Trophoblast cell (in vitro differentiated cells and primary cell): ENCODE results near the gene GPRC5D. TPM values are rescaled to one million over a fixed set of nuclear protein-coding genes. Genes with fewer than 3 reads are reported as not detected.

Source experiments
- DNase-seq, 2 donors: peaks; one replicate each; pipeline ENCODE4 v3.0.0-alpha.2; 2016
- H2AFZ ChIP-seq: 2 replicates; pipeline ENCODE4 v1.6.1; 2013; ENCODE audit warnings: low read length, moderate library complexity, mild to moderate bottlenecking; ENCODE audit not compliant: insufficient read depth, poor library complexity
- H2AK5ac ChIP-seq: 2 replicates; pipeline ENCODE4 v1.6.1; 2013; ENCODE audit warnings: mild to moderate bottlenecking, low read length
- H2BK120ac ChIP-seq: 2 replicates; pipeline ENCODE4 v1.6.1; 2013; ENCODE audit warnings: low read length, mild to moderate bottlenecking, moderate library complexity; ENCODE audit not compliant: insufficient read depth, poor library complexity
- H2BK12ac ChIP-seq: 2 replicates; pipeline ENCODE4 v1.6.1; 2013; ENCODE audit warnings: mild to moderate bottlenecking, low read length, moderate library complexity
- H2BK5ac ChIP-seq: 2 replicates; pipeline ENCODE4 v1.6.1; 2013; ENCODE audit warnings: low read length, low read depth, moderate library complexity, mild to moderate bottlenecking; ENCODE audit not compliant: poor library complexity
- H3K14ac ChIP-seq: 2 replicates; pipeline ENCODE4 v1.6.1; 2013; ENCODE audit warnings: mild to moderate bottlenecking, low read length
- H3K18ac ChIP-seq: 2 replicates; pipeline ENCODE4 v1.6.1; 2013; ENCODE audit warnings: mild to moderate bottlenecking, low read length
- H3K23ac ChIP-seq: 2 replicates; pipeline ENCODE4 v1.6.1; 2013; ENCODE audit warnings: low read length
- H3K27ac ChIP-seq: 2 replicates; pipeline ENCODE4 v1.5.1; 2013; ENCODE audit warnings: low read depth, mild to moderate bottlenecking, inconsistent platforms, low read length, moderate library complexity
- H3K27me3 ChIP-seq: 2 replicates; pipeline ENCODE4 v1.6.1; 2013; ENCODE audit warnings: inconsistent platforms, mild to moderate bottlenecking, low read length, moderate library complexity; ENCODE audit not compliant: insufficient read depth
- H3K36me3 ChIP-seq, 2 experiments: 1 replicate in 1 of 2; 2 replicates in 1 of 2; pipeline ENCODE4 v1.6.1; 2013; ENCODE audit warnings: low read length in 2 of 2, mild to moderate bottlenecking in 2 of 2, moderate library complexity in 1 of 2; ENCODE audit not compliant: insufficient read depth in 2 of 2, control insufficient read depth in 1 of 2
- H3K4ac ChIP-seq: 2 replicates; pipeline ENCODE4 v1.6.1; 2013; ENCODE audit warnings: low read depth, mild to moderate bottlenecking, low read length, moderate library complexity
- H3K4me1 ChIP-seq, 2 experiments: 1 replicate in 1 of 2; 2 replicates in 1 of 2; pipeline ENCODE4 v1.6.1; 2013; ENCODE audit warnings: low read length in 2 of 2, mild to moderate bottlenecking in 2 of 2, moderate library complexity in 1 of 2; ENCODE audit not compliant: insufficient read depth in 2 of 2, control insufficient read depth in 1 of 2
- H3K4me2 ChIP-seq: 2 replicates; pipeline ENCODE4 v1.6.1; 2013; ENCODE audit warnings: inconsistent platforms, mild to moderate bottlenecking, low read length, moderate library complexity
- H3K4me3 ChIP-seq: 2 replicates; pipeline ENCODE4 v1.5.1; 2013; ENCODE audit warnings: mild to moderate bottlenecking, low read depth, low read length, inconsistent platforms
- H3K79me1 ChIP-seq: one replicate; pipeline ENCODE4 v1.6.1; 2013; ENCODE audit warnings: low read length
- H3K79me2 ChIP-seq: 2 replicates; pipeline ENCODE4 v1.6.1; 2013; ENCODE audit warnings: low read length, mild to moderate bottlenecking; ENCODE audit not compliant: control insufficient read depth, insufficient read depth, poor library complexity
- H3K9ac ChIP-seq: 2 replicates; pipeline ENCODE4 v1.6.1; 2013; ENCODE audit warnings: mild to moderate bottlenecking, low read length
- H3K9me3 ChIP-seq: 2 replicates; pipeline ENCODE4 v1.6.1; 2013; ENCODE audit warnings: low read depth, mild to moderate bottlenecking, control low read depth, inconsistent platforms, low read length; ENCODE audit not compliant: insufficient read depth
- H4K12ac ChIP-seq: 2 replicates; pipeline ENCODE4 v1.6.1; 2013; ENCODE audit warnings: low read depth, mild to moderate bottlenecking, low read length, moderate library complexity
- H4K8ac ChIP-seq: 2 replicates; pipeline ENCODE4 v1.6.1; 2013; ENCODE audit warnings: low read depth, mild to moderate bottlenecking, low read length, moderate library complexity
- H4K91ac ChIP-seq: one replicate; pipeline ENCODE4 v1.6.1; 2013; ENCODE audit warnings: low read depth, mild to moderate bottlenecking, low read length, moderate library complexity
- WGBS: extraction: QIAGEN DNeasy Blood & Tissue Kit; methylation state at CpG from one replicate; pipeline ENCODE4 v1.1.7; 2013; ENCODE audit warnings: missing lambda C conversion rate; ENCODE audit not compliant: insufficient read length, insufficient coverage; ENCODE audit errors: extremely low coverage; 5-methylcytosine and 5-hydroxymethylcytosine counted together
- polyA plus RNA-seq: library from polyadenylated mRNA; stranded (reverse); fragments of 200-250 nt; gene quantifications from 2 replicates; pipeline ENCODE4 v1.2.3, GENCODE V29; 2013

The GPRC5D gene
- not detected in 2 replicates for polyA plus RNA-seq

DNA sequence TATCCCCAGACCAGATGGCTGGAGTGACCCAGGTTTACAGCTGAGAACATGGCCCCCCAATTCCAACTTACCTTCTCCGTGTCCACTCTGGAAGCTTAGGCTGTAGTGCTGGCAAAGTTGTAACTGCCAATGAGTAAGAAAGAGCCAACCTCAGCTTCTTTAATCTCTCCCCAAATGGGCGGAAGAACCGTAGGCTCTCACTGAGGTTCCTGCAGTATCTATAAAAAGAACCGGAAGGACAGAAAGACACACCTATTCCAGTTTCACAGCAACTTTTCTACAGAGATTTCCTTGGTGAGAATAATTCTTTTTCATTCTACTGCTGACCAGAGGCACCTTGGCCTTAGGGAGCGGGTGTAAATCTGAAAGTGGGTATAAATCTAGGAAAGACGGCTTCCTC is at the start of gene GPRC5D:
GPRC5D (minus strand) TSS at position 135 of the 400 bp plus-strand sequence. CDS start 1,786 bp downstream, outside the sequence.
- H2AFZ ChIP-seq: no peak within 1 kb of the TSS
- no peaks in the 10 kb centered on the region for H3K79me2 ChIP-seq
- H2AK5ac ChIP-seq: no peak within 1 kb of the TSS
- no peaks in the 10 kb centered on the region for H3K9me3 ChIP-seq
- no peak within 1 kb of the TSS for H3K9ac ChIP-seq
- H3K79me1 ChIP-seq: no peaks in the 10 kb centered on the region
- no peak within 1 kb of the TSS for H4K91ac ChIP-seq
- H3K4ac ChIP-seq: no peak within 1 kb of the TSS
- no peak within 1 kb of the TSS for H4K8ac ChIP-seq
- H2BK5ac ChIP-seq: no peak within 1 kb of the TSS
- no CpG with 5 or more reads among the region's 6 CpGs for WGBS
- peaks cover 0 to 4% of the 10 kb centered on the region in 2 experiments for H3K36me3 ChIP-seq
- H3K27ac ChIP-seq: no peak within 1 kb of the TSS
- no peaks in the 10 kb centered on the region for H3K27me3 ChIP-seq
- H3K4me3 ChIP-seq: no peak within 1 kb of the TSS
- H3K18ac ChIP-seq: no peak within 1 kb of the TSS
- no peak within 1 kb of the TSS for H3K4me2 ChIP-seq
- no peak within 1 kb of the TSS for H4K12ac ChIP-seq
- no peak within 1 kb of the TSS for H3K23ac ChIP-seq
- H2BK120ac ChIP-seq: no peak within 1 kb of the TSS
- no peak for DNase-seq
- no peak within 1 kb of the TSS for H2BK12ac ChIP-seq
- H3K14ac ChIP-seq: no peak within 1 kb of the TSS
- H3K4me1 ChIP-seq: no peaks in the 10 kb centered on the region

DNA sequence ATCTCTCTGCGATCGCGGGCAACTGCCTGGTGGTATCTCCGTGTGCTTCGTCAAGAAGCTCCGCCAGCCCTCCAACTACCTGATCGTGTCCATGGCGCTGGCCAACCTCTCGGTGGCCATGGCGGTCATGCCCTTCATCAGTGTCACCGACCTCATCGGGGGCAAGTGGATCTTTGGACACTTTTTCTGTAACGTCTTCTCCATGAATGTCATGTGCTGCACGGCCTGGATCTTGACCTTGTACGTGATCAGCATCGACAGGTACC is 49.7 kb upstream of the GPRC5D start:
- Histone ChIP-seq H2BK12ac (peak overlapping the region; percentile 3), H3K23ac (no peak overlapping the region), H3K14ac (peak overlapping the region; percentile 50), H3K79me1 (peaks cover 14% of the 10 kb centered on the region), H3K9ac (no peak overlapping the region), H2BK5ac (peak overlapping the region; percentile 38), H4K91ac (peak overlapping the region; percentile 68), H3K27ac (no peak overlapping the region), H4K12ac (no peak overlapping the region), H3K79me2 (peaks cover 7% of the 10 kb centered on the region), H2BK120ac (peak overlapping the region; percentile 18), H3K27me3 (no peaks in the 10 kb centered on the region), H3K36me3 (peaks cover 1 to 4% of the 10 kb centered on the region in 2 experiments), H3K4me3 (peak overlapping the region; percentile 77), H3K4me2 (peak overlapping the region; percentile 78), H3K4me1 (peaks cover 15 to 21% of the 10 kb centered on the region in 2 experiments), H3K18ac (peak overlapping the region; percentile 79), H2AFZ (peak overlapping the region; percentile 32), H4K8ac (peak overlapping the region; percentile 10), H2AK5ac (no peak overlapping the region), H3K9me3 (no peaks in the 10 kb centered on the region), H3K4ac (no peak overlapping the region)
- DNase-seq: no peak
- no CpG with 5 or more reads among the region's 16 CpGs for WGBS

DNA sequence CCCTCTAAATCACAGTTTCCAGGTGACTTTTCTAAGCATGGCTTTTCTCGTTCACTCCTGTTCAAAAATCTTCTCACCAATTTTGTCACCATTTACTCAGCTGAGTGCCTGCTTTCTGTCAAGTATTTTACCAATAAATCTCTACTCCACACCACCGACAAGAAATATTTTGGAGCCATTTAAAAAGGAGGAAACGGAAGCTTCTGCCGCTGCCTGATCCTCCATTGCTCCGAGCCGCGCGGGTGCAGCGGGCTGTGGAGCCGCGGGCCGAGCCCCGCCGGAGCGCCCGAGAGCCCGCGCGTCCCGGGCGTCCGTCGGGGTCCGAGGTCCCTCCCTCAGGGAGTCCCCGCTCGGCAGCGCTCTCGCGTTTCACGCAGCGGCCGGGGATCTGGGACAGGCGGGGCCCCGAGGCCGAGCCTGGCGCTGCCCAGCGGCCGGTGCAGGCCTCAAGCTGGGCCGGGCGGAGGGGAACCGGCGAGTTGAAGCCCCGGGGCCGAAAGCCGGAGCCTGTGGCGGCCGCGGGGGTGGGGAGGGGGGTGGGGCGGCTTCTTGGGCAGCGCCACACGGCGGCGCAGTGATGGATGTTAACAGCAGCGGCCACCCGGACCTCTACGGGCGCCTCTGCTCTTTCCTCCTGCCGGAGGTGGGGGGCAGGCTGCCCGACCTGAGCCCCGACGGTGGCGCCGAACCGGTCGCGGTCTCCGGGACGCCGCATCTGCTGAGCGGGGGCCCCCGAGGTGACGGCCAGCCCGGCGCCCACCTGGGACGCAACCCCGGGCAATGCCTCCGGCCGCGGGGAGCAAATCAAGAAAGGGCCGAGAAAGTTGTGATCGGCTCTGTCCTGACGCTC is 49.2 kb upstream of the GPRC5D start:
- H3K27ac ChIP-seq: peak overlapping the region; percentile 84
- peaks cover 1 to 4% of the 10 kb centered on the region in 2 experiments for H3K36me3 ChIP-seq

DNA sequence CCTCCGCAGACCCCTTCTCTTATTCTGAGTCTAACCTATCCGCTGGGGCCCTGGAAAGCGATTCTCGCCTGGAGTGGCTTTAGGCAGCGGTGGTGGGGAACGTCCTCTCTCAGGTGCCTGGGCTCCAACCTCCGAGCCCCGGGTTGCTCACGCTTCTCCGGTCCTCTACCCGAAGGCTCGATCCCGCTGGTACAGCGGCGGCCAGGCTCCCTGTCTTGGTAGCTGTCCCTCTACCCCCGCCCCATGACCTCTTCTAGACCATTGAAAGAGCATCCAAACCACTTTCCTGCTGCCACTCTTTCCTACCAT is 48.6 kb upstream of the GPRC5D start:
- peak in 1 of 2 donors; percentile 18 for DNase-seq
- Histone ChIP-seq H3K4me2 (peak overlapping the region; percentile 78), H3K79me2 (peaks cover 9% of the 10 kb centered on the region), H3K9me3 (no peaks in the 10 kb centered on the region), H3K23ac (no peak overlapping the region), H2BK12ac (peak overlapping the region; percentile 45), H3K79me1 (peaks cover 14% of the 10 kb centered on the region), H3K27me3 (no peaks in the 10 kb centered on the region), H4K91ac (no peak overlapping the region), H3K4me3 (peak overlapping the region; percentile 77), H3K9ac (peak overlapping the region; percentile 77), H3K4ac (peak overlapping the region; percentile 43), H3K36me3 (peaks cover 1 to 4% of the 10 kb centered on the region in 2 experiments), H2BK5ac (peak overlapping the region; percentile 45), H4K8ac (peak overlapping the region; percentile 36), H3K18ac (peak overlapping the region; percentile 26), H3K27ac (peak overlapping the region; percentile 84), H3K14ac (peak overlapping the region; percentile 88), H2BK120ac (peak overlapping the region; percentile 74), H2AFZ (peak overlapping the region; percentile 37), H4K12ac (peak overlapping the region; percentile 77), H2AK5ac (peak overlapping the region; percentile 18), H3K4me1 (peaks cover 19 to 24% of the 10 kb centered on the region in 2 experiments)
- WGBS: no CpG with 5 or more reads among the region's 16 CpGs

More for the DNA sequence above, 49.2 kb upstream of the GPRC5D start:
- Histone ChIP-seq H3K4me3 (peak overlapping the region; percentile 77), H2AFZ (peak overlapping the region; percentile 52), H3K9ac (peak overlapping the region; percentile 78), H2BK120ac (peak overlapping the region; percentile 84), H3K18ac (peak overlapping the region; percentile 92), H2AK5ac (no peak overlapping the region), H3K4me2 (peak overlapping the region; percentile 78), H2BK12ac (peak overlapping the region; percentile 59), H3K14ac (peak overlapping the region; percentile 77), H3K79me1 (peaks cover 14% of the 10 kb centered on the region), H2BK5ac (peak overlapping the region; percentile 87), H4K91ac (peak overlapping the region; percentile 68), H3K79me2 (peaks cover 9% of the 10 kb centered on the region), H4K12ac (no peak overlapping the region), H3K4ac (peak overlapping the region; percentile 70), H4K8ac (peak overlapping the region; percentile 83), H3K4me1 (peaks cover 17 to 23% of the 10 kb centered on the region in 2 experiments), H3K23ac (no peak overlapping the region), H3K27me3 (no peaks in the 10 kb centered on the region), H3K9me3 (no peaks in the 10 kb centered on the region)
- DNase-seq: peak; percentile 30 to 45
- WGBS: no CpG with 5 or more reads among the region's 82 CpGs
